ENCODE data around the gene EXOSC1. TPM values are rescaled to one million over a fixed set of nuclear protein-coding genes. Genes with fewer than 3 reads are reported as not detected.
"Not testable (repeated sequence)": the region's sequence is repeated elsewhere in the genome, so short reads cannot be mapped to it uniquely, and the experiment has no call there.

Gene EXOSC1
- total RNA-seq, 1 donor from 2014 or later: 26.5 TPM

DNA sequence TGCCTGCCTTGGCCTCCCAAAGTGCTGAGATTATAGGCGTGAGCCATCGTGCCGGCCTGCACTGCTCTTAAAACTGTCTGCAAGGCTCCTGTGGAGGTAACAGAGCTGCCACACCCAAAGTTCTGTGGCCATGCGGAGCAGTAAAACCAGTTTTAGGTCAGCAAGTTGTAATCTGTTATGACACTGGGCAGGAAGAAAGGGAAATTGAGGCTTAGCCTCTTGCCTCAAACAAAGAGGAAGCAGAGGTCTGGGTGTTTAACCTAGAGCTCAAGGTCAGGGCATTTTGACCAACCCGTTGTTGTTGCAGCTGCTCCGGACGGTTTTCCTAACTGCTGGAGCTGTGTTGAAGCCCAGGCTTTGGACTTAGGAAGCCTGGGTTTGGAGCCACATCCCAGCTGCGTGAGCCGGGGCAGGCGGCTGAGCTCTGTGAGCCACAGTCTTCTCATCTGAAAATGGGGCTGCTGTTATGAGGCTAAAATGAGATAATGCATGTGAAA, 37.3 kb downstream of the EXOSC1 start:
- DNase-seq (ENCODE audit: low read depth): no peak

DNA sequence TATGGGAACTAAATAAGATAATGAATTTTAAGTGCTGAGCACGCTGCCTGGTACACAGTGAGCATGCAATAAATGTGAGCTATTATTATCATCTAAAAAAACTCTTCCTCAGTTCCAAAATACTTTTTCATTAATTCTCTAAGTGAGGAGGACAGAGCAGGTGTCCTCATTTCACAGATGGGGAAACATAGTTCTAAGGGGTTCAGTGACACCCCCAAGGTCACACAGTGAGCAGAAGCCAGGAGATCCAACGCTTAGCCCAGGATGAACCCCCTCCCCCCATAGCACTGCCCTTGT, 37.9 kb downstream of the EXOSC1 start:
- DNase-seq (ENCODE audit: low read depth): no peak

DNA sequence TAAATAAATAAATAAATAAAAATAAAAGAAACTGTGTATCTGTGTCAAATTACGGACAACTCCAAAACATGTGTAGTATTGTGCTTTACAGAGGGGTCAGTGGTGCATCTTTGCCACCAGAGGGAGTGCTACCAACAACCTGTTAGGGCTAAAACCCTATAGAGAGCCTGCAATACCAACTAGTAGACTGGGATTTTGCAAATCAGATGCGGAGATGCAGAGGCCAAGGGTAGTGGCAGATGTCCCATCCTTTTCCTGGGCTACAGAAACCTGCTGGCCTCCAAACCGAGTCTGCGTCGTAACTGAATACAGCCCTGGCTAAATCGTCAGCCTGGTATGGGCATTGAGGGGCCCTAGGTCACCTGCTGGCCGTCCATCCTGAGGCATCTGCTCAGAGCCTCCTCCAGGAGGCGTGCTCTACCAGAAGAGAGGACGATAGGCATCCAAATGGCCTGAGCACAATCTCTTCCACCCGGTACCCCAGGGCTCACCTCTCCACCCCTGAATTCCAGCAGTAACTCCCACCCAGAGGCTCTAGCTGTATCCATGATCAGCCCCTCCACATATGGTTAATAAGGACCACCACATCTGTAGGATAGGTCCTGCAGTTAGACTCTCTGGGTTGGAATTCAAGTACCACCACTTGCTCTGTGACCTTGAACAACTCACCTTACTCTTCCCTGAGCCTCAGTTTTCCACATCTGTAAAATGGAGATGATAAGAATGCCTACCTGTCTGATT, 38.4 kb downstream of the EXOSC1 start:
- peak; percentile 80 for DNase-seq (ENCODE audit: low read depth)

DNA sequence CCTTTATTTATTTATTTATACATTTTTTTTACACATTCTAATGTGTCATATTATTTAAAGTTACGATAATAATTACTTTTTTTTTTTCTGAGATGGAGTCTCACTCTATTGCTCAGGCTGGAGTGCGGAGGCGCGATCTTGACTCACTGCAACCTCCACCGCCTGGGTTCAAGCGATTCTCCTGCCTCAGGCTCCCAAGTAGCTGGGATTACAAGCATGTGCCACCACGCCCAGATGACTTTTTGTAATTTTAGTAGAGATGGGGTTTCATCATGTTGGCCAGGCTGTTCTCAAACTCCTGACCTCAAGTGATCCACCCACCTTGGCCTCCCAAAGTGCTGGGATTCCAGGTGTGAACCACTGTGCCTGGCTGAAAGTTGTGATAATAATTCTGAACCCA, 39.3 kb downstream of the EXOSC1 start:
- not testable (repeated sequence) for DNase-seq (ENCODE audit: low read depth)

DNA sequence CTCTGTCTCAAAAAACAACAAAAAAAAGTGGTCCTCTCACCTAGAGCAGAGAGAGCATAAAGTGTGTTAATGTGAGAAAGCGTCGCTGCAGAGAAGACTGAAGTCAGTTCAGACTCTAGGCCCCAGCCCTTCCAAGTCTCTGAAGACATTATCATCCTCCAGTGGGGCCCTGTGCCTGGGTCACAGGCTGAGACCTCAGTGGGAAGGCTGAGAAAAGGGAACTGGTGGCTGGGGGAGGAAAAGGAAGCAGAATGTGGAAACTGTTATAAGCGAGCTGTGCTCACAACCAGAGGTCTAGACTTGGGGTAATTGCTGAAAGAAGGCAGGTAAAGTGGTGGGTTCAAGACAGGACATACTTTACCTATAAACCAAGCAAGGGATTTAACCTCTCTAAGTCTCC, 39.7 kb downstream of the EXOSC1 start:
- DNase-seq (ENCODE audit: low read depth): no peak

DNA sequence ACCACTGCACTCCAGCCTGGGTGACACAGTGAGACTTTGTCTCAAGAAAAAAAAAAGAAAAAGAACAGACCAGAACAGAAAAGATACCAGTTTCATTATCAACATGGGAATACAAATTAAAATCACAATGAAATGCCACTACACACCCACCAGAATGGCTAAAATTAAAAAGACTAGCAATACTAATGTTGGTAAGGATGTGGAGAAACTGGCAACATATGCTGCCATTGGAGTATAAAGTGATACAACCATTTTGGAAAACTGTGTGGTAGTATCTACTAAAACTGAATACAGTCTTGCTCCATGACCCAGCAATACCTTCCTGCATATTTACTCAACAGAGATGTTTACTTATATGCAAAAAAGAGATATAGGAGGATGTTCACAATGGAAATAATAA, 41.8 kb downstream of the EXOSC1 start:
- no peak for DNase-seq (ENCODE audit: low read depth)

DNA sequence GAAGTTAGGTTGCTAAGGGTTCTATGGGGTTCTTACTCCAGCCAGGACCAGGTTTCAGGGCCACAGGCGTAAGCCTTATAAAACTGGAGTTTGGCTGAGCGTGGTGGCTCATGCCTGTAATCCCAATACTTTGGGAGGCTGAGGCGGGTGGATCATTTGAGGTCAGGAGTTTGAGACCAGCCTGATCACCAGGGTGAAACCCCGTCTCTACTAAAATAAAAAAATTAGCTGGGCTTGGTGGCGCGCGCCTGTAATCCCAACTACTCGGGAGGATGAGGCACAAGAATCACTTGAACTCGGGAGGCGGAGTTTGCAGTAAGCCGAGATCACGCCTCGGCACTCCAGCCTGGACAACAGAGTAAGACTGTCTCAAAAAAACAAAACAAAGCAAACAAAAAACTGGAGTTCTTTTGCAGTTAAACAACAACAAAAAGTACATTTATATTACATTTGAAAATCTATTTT, 44.3 kb downstream of the EXOSC1 start:
- DNase-seq (ENCODE audit: low read depth): no peak

DNA sequence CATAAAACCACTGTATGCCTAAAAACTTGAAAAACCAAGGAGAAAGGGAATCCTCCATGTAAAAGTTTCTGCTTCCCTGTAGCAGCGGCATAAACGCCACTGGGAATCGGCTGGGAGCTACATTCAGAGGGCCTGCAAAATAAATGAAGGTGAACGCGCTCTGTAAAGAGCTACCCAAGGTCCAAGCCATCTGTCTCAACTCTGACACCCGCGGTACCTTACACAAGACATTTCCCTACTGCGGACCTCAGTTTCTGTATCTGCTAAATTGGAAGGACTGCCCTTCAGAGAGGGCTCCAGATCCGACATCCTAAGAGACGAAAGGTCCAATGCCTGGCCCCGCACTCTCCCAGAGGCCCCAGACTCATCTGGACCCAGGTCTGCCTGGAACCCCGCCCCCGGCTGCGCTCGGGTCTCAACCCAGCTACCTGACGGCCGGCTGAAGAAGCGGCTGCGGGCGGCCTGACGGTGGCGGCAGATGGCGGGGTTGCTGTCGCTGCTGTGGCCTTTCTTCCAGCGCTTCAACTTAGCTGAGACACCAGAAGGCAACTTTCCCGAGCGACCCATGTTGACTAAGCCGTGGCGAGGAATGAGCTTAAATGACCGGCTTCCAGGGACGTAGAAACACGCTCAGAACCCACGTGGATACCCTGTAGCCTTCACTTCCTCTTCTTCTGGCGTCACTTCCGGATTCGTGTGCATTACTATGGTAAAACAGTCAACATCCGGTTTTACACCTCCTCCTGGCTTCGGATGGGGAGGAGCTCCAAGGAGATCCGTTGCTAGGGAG, 44.9 kb downstream of the EXOSC1 start, which contains the start of gene RRP12:
TSS of gene RRP12 (minus strand) at position 676 of the 790 bp plus-strand sequence. CDS start at position 567, 109 bp downstream.
- peak; percentile 99 for DNase-seq (ENCODE audit: low read depth)

DNA sequence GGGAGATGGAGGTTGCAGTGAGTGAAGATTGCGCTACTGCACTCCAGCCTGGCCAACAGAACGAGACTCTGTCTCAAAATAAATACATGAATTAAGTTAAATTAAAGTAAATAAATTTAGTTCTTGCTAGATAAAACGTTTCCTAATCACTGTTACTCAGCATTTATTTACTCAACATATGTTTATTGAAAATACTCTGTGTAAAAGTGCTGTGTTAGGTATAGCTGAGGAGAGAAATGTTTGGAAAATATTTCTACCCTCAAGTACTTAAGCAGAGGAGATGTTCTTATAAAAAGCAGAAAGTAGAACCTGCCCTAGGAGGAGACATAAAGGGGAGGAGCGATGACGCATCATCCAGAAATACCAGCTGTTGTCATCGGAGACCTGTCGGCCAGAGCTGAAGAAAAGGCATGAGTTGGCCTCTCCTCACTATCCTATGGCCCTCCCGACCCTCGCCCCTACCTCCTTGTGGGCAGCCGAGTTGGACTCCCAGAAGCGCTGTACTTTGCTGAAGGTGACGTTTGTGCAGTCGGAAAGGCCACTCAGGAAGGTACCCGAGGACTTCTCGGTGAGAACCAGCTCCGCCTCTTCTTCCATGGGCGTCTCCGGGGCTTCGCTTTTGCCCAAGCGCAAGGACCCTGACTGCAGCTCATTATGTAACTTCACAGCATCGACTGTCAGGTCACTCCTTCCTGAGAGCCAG, 45.8 kb downstream of the EXOSC1 start:
- DNase-seq (ENCODE audit: low read depth): peak; percentile 81

DNA sequence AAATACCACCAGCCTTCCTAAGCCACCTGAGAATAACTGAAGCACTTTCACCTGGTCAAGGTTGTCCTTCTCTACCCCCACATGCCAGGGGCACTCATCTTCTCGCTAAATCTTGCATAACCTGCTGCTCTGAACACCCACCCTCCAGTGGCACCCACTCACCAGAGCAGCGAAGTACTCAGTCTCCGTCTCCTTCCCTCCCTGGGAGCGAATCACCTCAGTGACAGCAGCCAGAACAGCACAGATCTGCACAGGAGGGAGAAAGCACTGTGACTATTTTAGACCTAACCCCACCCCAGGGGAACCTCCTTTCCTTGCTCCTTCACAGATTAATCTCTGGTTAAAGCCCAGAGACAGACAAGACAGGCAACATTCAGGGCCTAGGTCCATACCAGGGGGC, 49.8 kb downstream of the EXOSC1 start:
- DNase-seq (ENCODE audit: low read depth): no peak

DNA sequence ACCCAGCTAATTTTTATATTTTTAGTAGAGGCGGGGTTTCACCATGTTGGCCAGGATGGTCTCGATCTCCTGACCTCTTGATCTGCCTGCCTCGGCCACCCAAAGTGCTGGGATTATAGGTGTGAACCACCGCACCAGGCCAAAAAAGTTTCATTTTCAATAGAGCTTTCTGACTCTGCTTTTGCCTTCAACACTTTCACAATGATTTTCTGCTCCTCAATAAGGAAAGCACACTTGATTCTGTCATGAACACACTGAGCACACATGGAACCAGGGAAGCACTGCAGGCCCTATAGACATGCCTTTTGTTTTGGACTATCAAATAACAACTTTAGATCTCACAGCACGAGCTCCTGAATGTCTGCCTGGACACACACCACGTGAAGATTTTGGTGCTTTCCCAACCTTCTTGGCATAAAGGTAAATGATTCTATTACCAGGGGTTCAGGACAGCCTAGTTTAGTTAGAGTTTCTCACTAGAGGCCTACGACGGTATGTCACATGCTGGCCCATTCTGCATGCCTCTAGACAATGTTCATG, 52.7 kb downstream of the EXOSC1 start:
- DNase-seq (ENCODE audit: low read depth): no peak

DNA sequence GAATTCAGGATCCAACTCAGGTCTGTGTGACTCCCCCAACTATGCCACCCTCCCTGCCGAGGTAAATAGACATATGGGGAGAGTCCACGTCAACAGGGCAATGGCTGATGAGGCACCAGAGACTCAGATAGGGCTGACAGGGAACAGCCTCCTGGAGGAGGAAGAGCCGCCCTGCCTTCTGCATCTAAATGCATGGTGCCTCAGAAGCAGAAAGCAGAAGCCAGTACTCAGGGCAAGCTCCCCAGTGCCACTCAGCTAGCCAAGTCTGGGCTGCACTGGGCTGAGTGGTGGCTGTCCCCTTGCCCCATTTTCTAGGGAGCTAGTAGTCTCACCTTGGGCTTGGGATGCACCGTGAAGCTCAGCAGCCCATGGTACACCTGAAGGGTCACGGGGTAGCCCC, 55.7 kb downstream of the EXOSC1 start:
- DNase-seq (ENCODE audit: low read depth): no peak

DNA sequence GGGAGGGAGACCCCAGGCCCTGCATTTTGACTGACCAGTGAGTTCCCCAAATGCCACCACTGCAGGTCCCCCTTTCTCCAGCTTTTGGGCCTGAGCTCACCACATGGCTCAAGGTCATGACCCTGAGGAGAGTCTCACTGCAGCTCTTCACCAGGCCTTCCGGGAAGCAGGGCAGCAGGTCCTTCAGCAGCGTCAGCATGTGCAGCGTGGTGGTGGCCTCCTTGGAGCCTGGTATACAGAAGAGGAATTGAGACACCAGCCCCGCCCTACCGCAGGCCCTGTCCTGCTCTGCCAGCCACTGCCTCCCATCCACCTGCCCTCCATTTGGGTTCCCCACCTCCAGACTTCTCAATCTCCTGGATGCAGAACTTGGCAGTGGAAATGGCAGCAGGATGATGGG, 57.7 kb downstream of the EXOSC1 start:
- no peak for DNase-seq (ENCODE audit: low read depth)

Other genes starting within 250 kb of the EXOSC1 start
- gene ARHGAP19, start 153.4 kb downstream of the EXOSC1 start, total RNA-seq: 3.2 and 3.6 TPM in 2 replicates
- gene FRAT1, start 126.7 kb downstream of the EXOSC1 start, total RNA-seq: 0.52 and 3.5 TPM in 2 replicates
- gene FRAT2, start 111.3 kb downstream of the EXOSC1 start, total RNA-seq: 7.8 and 15.0 TPM in 2 replicates
- 22.6 and 29.2 TPM in 2 replicates for gene RRP12, start 44.7 kb downstream of the EXOSC1 start, total RNA-seq
- 433 and 552 TPM in 2 replicates for gene PGAM1, start 19.8 kb downstream of the EXOSC1 start, total RNA-seq
- 30.2 and 39.2 TPM in 2 replicates for gene ZDHHC16, start 169 bp upstream of the EXOSC1 start, total RNA-seq
- gene MMS19, start 52.4 kb upstream of the EXOSC1 start, total RNA-seq: 67.9 and 95.0 TPM in 2 replicates
- 21.5 and 27.9 TPM in 2 replicates for gene UBTD1, start 52.9 kb upstream of the EXOSC1 start, total RNA-seq
- 31.3 and 35.9 TPM in 2 replicates for gene ANKRD2, start 126.8 kb upstream of the EXOSC1 start, total RNA-seq
- 72.3 and 121 TPM in 2 replicates for gene HOGA1, start 138.4 kb upstream of the EXOSC1 start, total RNA-seq
- 0.35 and 3.2 TPM in 2 replicates for gene C10orf62, start 143.7 kb upstream of the EXOSC1 start, total RNA-seq
- 1.7 and 3.5 TPM in 2 replicates for gene MORN4, start 187.5 kb upstream of the EXOSC1 start, total RNA-seq
- gene PI4K2A, start 194.7 kb upstream of the EXOSC1 start, total RNA-seq: 26.9 and 34.0 TPM in 2 replicates
- 7.5 and 8.2 TPM in 2 replicates for gene AVPI1, start 241.2 kb upstream of the EXOSC1 start, total RNA-seq